Skeletal muscle cell (primary cell): ENCODE results near the gene PARM1.

ENCODE experiments used
- DNase-seq: peaks from one replicate; pipeline ENCODE4 v3.0.0-alpha.2; 2010; ENCODE audit warnings: low read depth
- H3K4me3 ChIP-seq: 2 replicates; pipeline ENCODE4 v1.5.1; 2011; ENCODE audit warnings: low read depth, mild to moderate bottlenecking, control low read depth, low read length, moderate library complexity

The PARM1 gene

GRCh38 chr4:74934888-74935287 lies 2.0 kb downstream of the PARM1 start:
- no peak overlapping the region for H3K4me3 ChIP-seq

GRCh38 chr4:74941123-74941522 lies 8.2 kb downstream of the PARM1 start:
- H3K4me3 ChIP-seq: no peak overlapping the region
- DNase-seq: no peak

More at GRCh38 chr4:74934888-74935287, 2.0 kb downstream of the PARM1 start:
- DNase-seq: no peak

GRCh38 chr4:74942251-74942917 lies 9.5 kb downstream of the PARM1 start:
- H3K4me3 ChIP-seq: no peak overlapping the region
- no peak for DNase-seq

GRCh38 chr4:74942918-74943253 lies 10.0 kb downstream of the PARM1 start:
- DNase-seq: no peak
- no peak overlapping the region for H3K4me3 ChIP-seq

- no peak overlapping the region for H3K4me3 ChIP-seq
- DNase-seq: no peak
These were observed 11.5 kb downstream of the PARM1 start for GRCh38 chr4:74944354-74944793.

- H3K4me3 ChIP-seq: no peak overlapping the region
- no peak for DNase-seq
These were observed 13.3 kb downstream of the PARM1 start for GRCh38 chr4:74946196-74946595.

- no peak overlapping the region for H3K4me3 ChIP-seq
- DNase-seq: no peak
These were observed 14.9 kb downstream of the PARM1 start for GRCh38 chr4:74947798-74948197.

GRCh38 chr4:74948236-74948635 lies 15.3 kb downstream of the PARM1 start:
- H3K4me3 ChIP-seq: no peak overlapping the region
- no peak for DNase-seq

- no peak for DNase-seq
- no peak overlapping the region for H3K4me3 ChIP-seq
These were observed 17.3 kb downstream of the PARM1 start for GRCh38 chr4:74950200-74950599.

- DNase-seq: no peak
- no peak overlapping the region for H3K4me3 ChIP-seq
These were observed 18.0 kb downstream of the PARM1 start for GRCh38 chr4:74950882-74951281.

GRCh38 chr4:74953647-74954046 lies 20.7 kb downstream of the PARM1 start:
- DNase-seq: no peak
- no peak overlapping the region for H3K4me3 ChIP-seq

- no peak overlapping the region for H3K4me3 ChIP-seq
- no peak for DNase-seq
These were observed 26.0 kb downstream of the PARM1 start for GRCh38 chr4:74958881-74959280.

- H3K4me3 ChIP-seq: no peak overlapping the region
- DNase-seq: no peak
These were observed 28.3 kb downstream of the PARM1 start for GRCh38 chr4:74961230-74961629.

GRCh38 chr4:74962584-74962983 lies 29.7 kb downstream of the PARM1 start:
- no peak for DNase-seq
- H3K4me3 ChIP-seq: no peak overlapping the region

GRCh38 chr4:74964311-74964710 lies 31.4 kb downstream of the PARM1 start:
- no peak for DNase-seq
- no peak overlapping the region for H3K4me3 ChIP-seq

GRCh38 chr4:74967324-74967723 lies 34.4 kb downstream of the PARM1 start:
- no peak overlapping the region for H3K4me3 ChIP-seq
- DNase-seq: no peak

- H3K4me3 ChIP-seq: no peak overlapping the region
- no peak for DNase-seq
These were observed 35.7 kb downstream of the PARM1 start for GRCh38 chr4:74968456-74969164.

- no peak overlapping the region for H3K4me3 ChIP-seq
- no peak for DNase-seq
These were observed 36.9 kb downstream of the PARM1 start for GRCh38 chr4:74969507-74970474.

GRCh38 chr4:74970577-74970976 lies 37.7 kb downstream of the PARM1 start:
- no peak for DNase-seq
- no peak overlapping the region for H3K4me3 ChIP-seq

- no peak for DNase-seq
These were observed 38.9 kb downstream of the PARM1 start for GRCh38 chr4:74971862-74972261.

More at GRCh38 chr4:74971862-74972261, 38.9 kb downstream of the PARM1 start:
- H3K4me3 ChIP-seq: no peak overlapping the region
